ENCODE data around the gene STXBP5.

The STXBP5 gene

DNA sequence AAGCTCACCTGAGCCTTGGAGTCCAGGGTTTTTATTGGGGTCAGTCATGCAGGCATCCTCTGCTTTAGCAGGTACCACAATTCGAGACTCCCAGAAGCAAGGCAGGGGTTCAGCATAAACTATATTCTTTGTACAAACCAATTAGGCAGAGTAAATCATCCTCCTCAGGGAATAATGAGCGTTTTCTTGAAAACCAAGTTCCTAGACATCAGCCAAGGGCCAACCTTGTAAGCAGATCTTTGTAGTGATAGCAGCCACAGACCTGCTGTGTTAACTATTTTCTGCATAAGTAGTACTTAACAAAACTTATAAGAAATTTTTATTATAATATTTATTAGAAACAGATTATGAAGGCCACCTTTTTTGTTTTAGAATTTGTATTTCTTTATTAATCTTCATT, 74.7 kb downstream of the STXBP5 start:
- intact Hi-C loops (cut with DNase I) = no loop called here
- DNase-seq = no peak

- intact Hi-C loops (cut with DNase I) = no loop called here
- no peak for DNase-seq
Observed at GRCh38 chr6:147279427-147279826, 75.2 kb downstream of the STXBP5 start.

DNA sequence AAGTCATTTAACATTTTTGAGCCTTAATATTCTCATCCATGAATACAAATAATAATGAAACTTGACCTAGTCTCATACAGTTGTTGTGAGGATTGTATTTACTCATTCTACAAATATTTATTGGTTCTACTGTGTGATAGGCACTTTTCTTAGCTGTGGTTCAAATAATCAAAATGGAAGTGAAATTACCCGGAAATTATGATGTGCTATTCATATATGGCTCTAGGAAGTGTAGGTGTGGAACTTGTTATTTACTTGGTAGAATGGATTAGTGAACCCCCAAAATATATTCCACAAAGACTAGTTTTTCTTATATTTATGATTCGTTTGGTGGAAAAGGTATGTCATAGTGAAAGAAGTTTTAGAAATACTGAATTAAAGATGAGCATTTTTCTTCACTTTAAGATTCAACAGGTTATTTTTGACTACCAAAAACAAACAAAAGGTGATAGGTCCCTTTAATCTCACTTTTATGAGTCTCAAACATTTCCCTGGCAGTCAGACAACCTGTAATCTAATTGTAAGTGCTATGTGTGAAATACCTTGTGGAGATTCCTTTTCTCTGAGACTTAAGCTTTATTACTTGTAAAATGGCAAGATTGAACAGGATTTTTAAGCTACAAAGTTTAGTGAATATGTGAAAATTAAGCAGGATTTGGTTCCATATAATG, 77.8 kb downstream of the STXBP5 start:
- DNase-seq = no peak
- intact Hi-C loops (cut with DNase I) = no loop called here

- intact Hi-C loops (cut with DNase I) = no loop called here
Observed at GRCh38 chr6:147282566-147282959, 78.3 kb downstream of the STXBP5 start.

DNA sequence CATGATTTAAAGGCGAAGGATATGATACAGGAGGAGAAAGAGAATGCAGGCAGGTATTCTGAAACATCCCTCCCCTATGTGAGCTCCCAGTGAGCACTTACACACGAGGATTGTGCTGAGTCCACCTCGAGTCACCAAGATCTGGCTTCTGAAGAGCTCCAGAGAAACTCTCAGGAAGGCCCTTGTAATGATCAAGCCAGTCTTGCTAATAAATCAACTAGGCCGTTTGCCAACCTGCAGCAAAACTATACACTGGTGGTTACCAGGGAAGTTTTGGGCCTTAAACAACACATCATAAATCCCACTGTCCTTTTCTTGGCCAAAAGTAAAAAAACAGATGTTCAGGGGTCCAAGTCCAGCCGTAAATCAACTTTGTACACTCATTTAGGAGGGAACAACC, 79.2 kb downstream of the STXBP5 start:
- no peak for DNase-seq
- intact Hi-C loops (cut with DNase I) = no loop called here

More at GRCh38 chr6:147282566-147282959, 78.3 kb downstream of the STXBP5 start:
- DNase-seq = no peak

- no peak for DNase-seq
- intact Hi-C loops (cut with DNase I) = loop anchor here (5.0 kb wide), 1 partner anchor 428 kb away; no protein-coding TSS in a partner anchor
Observed at GRCh38 chr6:147285087-147285855, 81.1 kb downstream of the STXBP5 start.

DNA sequence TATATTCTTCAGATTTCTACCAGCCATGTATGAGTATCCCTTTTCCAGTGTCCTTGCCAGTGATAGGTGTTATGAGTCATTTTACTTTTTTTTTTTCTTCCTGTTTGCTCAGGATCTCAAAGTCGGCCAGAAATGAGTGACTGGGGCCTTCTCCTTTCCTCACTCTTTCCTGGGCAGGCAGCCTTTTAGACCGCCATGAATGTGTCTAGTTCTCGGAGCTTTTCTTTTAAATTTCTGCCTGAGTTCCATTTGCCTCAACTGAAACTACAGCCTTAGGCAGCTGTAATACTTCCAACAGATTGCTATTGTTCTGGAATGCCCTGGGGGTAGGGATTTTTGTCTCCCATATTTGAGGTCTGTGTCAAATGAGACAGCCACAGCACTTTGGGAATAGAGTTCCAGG, 83.7 kb downstream of the STXBP5 start:
- no peak for DNase-seq
- intact Hi-C loops (cut with DNase I) = loop anchor here (5.0 kb wide), 1 partner anchor 431 kb away; no protein-coding TSS in a partner anchor

- DNase-seq = no peak
- intact Hi-C loops (cut with DNase I) = no loop called here
Observed at GRCh38 chr6:147297124-147297523, 92.9 kb downstream of the STXBP5 start.

DNA sequence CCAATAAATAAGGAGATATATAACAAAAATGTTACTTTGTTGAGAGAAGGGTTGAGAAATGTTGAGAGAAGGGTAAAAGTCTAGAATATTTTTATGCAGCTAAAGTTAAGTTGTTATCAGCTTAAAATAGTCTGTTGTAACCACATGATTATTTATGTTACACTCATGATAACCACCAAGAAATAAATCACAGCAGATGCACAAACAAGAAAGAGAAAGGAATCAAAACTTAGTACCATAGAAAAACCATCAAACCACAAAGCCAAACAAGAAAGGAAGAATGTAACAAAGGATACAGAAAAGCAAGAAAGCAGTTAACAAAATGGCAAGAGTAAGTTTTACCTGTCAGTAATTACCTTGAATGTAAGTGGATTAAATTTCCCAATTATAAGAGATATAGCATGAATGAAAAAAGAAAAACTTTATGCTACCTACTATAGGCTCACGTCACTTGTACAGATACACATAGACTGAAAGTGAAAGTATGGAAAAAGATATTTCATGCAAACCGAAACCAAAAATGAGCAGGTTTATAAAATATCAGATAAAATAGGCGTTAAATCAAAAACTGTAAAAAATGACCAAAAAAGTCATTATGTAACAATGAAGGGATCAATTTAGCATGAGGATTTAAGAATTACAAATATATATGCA, 93.6 kb downstream of the STXBP5 start:
- DNase-seq = no peak
- intact Hi-C loops (cut with DNase I) = no loop called here

DNA sequence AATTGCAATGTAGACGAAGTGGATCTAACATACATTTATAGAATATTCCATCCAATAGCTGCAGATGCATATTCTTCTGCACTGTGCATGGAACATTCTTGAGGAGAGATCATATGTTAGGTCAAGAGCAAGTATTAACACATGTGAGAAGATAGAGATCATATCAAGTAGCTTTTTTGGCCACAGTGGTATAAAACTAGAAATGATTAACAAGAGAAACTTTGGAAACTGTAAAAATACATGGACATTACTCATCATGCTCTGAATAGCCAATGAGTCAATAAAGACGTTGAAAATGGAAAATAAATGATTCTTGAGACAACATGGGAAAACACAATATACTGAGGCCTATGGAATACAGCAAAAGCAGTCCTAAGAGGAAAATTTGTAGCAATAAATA, 94.2 kb downstream of the STXBP5 start:
- DNase-seq = no peak
- intact Hi-C loops (cut with DNase I) = no loop called here

- no peak for DNase-seq
- intact Hi-C loops (cut with DNase I) = no loop called here
Observed at GRCh38 chr6:147299035-147299434, 94.8 kb downstream of the STXBP5 start.

- intact Hi-C loops (cut with DNase I) = no loop called here
- DNase-seq = no peak
Observed at GRCh38 chr6:147301070-147301469, 96.9 kb downstream of the STXBP5 start.

GRCh38 chr6:147304016-147304415, 99.8 kb downstream of the STXBP5 start:
- no peak for DNase-seq
- intact Hi-C loops (cut with DNase I) = no loop called here

- intact Hi-C loops (cut with DNase I) = no loop called here
- DNase-seq = no peak
Observed at GRCh38 chr6:147310521-147310920, 106.3 kb downstream of the STXBP5 start.

- DNase-seq = no peak
- intact Hi-C loops (cut with DNase I) = no loop called here
Observed at GRCh38 chr6:147311218-147311617, 107.0 kb downstream of the STXBP5 start.

GRCh38 chr6:147321260-147321659, 117.0 kb downstream of the STXBP5 start:
- DNase-seq = no peak
- intact Hi-C loops (cut with DNase I) = no loop called here

DNA sequence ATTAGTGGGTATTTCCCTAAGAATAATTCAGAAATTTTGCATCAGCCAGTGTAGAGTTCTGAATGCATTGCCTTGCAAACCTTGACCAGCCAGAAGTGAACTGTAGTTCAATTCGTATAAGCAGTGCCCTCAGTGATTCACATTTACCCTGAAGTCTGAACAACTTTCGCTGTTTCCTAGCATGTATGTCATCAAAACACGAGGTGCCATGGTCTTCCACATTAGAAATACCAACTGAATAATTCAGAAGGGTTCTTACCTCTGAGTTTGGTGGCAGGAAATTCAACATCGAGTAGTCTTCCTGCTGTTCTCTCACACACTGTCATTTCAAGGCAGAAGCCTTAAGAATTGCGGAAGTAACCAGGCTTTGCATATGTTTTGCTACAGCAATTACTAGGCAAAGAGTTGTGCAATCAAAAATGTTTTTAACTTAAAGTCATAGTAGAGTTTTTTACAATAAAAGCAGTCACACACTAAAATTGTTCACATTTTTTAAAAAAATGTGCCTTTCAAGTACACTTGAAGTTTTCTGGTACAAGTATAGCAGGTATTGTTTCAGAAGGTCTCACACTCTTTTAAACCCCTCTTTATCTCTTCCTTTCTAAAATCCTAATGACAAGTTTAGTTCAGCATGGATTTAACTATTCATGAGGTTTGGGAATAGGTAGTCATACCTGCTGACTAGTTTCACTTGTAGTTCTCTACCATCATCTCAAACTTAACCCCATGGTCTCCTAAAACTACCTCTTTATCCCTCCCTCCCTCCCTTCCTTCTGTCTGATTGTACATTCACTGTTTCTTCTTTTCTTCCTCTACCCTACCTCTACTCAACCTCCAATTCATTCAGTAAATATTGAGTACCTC, 118.3 kb downstream of the STXBP5 start:
- intact Hi-C loops (cut with DNase I) = no loop called here
- no peak for DNase-seq

GRCh38 chr6:147325557-147325956, 121.3 kb downstream of the STXBP5 start:
- no peak for DNase-seq
- intact Hi-C loops (cut with DNase I) = no loop called here

DNA sequence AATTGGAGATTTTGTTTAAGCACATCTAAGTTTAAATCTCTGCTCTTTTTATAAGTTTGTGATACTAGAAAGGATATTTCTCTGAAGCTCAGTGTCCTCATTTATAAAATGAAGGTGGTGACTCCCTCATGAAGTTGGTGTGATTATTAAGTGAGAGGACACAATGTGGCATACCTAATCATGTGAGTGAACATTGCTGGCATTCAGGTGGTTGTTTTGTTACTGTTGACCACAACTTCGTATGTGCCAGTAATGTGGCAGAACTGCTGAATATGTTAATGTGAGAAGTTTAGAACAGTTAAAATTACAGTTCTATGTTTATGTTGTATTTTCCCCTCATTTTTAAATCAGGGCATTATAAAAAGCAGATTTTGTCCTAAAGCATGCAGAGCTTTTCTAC, 127.2 kb downstream of the STXBP5 start:
- intact Hi-C loops (cut with DNase I) = no loop called here
- DNase-seq = no peak
